GM18861 (cell line): ENCODE results near the gene MTOR.
"Not testable (repeated sequence)": the region's sequence is repeated elsewhere in the genome, so short reads cannot be mapped to it uniquely, and the experiment has no call there.

Experiments
- ATAC-seq: cut with Tn5 transposase; IDR thresholded peaks from one replicate; pipeline ENCODE4 v1.9.1; 2021; ENCODE audit not compliant: unreplicated experiment

MTOR gene

DNA sequence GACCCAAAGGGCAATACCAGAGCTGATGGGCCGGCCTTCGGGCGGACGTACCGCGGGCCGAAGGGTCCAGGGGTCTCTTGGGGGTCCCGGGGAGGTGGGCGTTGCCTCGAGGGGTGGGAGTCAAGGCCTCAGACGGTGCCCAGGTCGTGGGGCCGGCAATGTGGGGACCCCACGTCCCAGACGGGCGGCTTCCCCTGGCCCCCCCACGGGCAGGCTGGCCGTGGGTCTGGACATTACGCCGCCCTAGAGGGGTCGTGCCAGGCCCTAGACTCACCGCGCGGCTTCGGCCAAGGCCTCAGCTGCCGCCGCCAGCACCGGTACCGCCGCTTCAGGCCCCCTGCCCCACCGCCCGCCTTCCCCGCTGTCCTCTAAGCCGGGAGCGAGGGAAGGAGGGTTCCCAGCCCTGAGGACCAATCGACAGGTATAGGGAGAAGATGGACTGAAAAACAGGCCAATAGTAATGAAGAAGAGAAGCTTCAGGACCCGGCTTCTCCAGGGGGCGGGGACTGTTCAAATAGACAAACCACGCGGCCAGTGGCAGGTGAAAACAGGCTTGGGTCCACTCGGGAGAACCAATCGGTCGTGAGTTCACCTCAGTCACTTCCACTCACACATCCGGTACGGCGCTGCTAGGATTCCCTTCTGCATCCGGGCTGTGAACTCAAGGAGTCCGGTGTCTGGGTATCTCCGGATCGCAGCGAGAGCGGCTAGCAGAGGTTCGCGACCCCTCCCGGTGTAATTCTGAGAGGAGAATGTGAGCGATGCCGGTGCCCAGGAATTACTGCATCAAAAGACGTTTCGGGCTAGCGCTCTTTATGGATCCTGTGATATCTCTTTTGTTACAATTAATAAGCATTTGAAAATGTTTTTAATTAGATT, at the start of gene MTOR:
MTOR (minus strand) TSS at position 381 of the 879 bp plus-strand sequence. CDS start 3,142 bp downstream, outside the sequence.
- peak; percentile 94 for ATAC-seq

DNA sequence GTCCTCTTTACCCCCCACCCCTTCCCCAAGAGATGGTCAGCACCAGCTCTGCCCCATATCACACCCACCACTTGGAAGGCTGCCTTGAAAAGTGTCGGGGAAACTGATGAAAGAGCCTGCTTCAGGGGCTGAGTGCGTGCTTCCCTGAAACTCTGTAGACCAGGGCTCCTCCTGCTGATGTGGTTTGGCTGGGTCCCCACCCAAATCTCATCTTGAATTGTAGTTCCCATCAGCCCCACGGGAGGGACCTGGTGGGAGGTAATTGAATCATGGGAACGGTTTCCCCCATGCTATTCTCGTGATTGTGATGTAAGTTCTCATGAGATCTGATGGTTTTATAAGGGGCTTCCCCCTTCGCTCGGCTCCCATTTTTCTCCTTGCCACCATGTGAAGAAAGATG, 47.0 kb upstream of the MTOR start:
- ATAC-seq = no peak

DNA sequence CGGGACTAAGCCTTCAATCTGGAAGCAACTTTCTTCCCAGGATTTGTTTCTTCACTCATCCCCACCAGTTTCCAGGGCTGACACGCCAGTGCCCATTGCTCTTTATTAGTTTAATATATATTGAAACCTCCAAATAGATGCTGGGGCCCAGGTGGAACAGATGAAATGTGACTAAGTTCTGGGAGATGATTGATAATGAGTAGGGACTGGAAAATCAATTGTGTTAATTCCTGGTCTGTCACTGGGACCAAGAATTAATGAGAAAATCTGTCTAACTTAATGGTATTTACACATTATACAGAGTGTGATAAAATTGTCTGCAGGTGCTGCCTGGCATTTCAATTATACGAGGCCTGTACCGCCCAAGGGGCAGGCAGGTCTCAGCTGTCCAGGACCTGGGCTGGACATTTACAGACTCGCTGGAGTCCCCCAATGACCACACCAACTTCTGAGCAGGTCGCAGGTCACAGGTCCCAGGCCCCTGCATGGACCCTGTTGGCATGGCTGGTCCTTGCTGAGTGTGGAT, 46.4 kb upstream of the MTOR start:
- no peak for ATAC-seq

DNA sequence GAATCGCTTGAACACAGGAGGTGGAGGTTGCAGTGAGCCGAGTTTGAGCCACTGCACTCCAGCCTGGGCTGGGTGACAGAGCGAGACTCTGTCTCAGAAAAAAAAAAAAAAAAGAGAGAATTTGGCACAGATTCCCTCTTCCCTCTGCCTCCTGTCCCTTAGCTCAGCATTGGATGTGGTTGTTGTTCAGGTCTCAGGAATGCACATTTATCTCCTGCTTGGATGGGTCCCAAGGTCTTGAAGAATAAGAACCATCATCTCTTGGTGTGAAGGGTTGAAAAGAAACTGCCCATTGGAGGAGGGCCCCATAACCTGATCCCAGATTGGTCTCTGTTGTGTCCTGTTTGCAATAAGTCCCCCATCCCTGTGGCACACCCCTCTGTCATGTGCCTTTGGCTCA, 45.5 kb upstream of the MTOR start:
- ATAC-seq = no peak

DNA sequence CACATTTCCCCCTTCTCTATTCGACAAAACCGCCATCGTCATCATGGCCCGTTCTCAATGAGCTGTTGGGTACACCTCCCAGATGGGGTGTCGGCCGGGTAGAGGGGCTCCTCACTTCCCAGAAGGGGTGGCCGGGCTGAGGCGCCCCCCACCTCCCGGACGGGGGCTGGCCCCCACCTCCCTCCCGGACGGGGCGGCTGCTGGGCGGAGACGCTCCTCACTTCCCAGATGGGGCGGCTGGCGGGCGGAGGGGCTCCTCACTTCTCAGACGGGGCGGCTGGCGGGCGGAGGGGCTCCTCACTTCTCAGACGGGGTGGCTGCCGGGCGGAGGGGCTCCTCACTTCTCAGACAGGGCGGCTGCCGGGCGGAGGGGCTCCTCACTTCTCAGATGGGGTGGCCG, 43.2 kb upstream of the MTOR start:
- ATAC-seq = not testable (repeated sequence)

DNA sequence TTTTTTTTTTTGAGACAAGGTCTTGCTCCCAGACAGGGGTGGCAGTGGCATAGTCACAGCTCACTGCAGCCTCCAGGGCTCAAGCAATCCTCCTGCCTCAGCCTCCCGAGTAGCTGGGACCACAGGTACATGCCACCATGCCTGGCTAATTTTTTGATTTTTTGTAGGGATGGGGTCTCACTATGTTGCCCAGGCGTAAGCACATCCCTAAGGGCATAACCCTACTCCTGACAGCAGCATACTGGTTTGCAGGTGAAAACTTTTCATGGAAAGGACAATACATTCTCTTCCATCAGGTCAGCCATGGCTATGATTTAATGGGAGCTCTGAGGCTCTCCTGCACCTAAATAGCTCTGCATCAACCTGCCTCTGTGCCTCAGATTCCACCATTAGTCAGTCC, 40.0 kb upstream of the MTOR start:
- no peak for ATAC-seq

DNA sequence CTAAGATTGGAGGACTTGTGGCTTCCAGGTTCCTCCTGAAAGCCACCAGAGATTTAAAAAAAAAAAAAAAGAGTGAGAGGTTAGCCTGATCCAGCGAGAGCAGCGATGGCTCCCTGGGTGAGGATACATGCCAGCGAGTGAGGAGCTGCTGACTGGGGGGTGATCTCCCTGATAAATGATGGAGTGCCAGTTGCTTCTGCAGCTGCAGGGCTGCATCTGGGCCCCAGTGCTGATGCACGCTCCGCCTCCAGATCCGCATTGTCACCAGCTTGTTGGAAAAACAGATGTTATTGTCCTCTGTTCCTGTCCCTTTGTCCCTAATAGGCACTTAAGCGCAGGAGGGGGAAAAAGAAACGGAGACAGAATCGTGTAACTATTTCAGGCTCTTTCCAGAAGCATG, 39.2 kb upstream of the MTOR start:
- no peak for ATAC-seq

DNA sequence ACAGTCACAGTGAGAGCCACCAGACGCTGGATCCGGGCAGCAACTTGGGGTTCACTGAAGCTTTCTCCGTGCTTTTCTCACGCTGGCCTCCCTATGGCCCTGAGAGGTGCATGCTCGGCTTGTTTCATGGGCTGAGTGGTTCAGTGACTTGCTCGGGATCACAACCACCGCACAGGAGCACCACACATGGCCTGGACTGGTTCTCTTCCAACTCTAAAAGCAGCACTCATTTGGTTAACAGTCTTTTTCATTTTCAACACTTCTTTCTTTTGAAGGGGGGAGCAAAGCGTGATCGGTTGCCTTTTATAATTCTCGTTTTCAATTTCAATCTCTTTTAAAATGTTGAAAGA, 36.8 kb upstream of the MTOR start:
- no peak for ATAC-seq

DNA sequence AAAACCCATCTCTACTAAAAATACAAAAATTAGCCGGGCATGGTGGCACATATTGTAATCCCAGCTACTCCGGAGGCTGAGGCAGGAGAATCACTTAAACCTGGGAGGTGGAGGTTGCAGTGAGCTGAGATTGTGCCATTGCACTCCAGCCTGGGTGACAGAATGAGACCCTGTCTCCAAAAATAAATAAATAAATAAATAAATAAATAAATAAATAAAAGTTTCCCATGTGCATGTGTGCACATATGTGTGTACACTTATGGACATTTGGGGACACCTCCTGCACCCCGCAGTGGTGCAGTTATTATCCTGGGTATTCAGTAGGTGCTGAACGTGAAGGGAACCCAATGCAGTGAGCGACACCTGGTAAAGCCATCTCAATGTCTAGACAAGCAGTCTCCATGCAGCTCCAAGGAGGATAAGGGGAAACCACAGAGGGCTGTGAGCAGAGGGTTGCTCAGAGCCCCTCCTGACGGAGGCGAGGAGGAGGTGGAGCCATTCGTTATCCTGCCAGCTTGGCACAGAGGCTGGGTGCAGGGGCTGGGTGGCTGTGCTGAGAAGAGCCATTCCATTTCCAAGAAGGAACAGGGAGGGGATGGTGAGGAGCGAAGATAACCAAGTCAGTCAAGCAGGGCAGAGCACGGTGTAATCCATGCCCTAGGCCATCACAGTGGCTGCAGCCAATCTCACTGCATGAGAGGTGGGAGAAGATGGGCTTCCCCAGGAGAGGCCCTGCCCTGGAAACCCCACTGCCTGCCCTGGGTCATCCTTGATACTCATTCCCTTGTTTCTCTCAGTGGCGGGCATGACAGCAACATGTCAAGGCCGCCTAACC, 36.3 kb upstream of the MTOR start:
- no peak for ATAC-seq

DNA sequence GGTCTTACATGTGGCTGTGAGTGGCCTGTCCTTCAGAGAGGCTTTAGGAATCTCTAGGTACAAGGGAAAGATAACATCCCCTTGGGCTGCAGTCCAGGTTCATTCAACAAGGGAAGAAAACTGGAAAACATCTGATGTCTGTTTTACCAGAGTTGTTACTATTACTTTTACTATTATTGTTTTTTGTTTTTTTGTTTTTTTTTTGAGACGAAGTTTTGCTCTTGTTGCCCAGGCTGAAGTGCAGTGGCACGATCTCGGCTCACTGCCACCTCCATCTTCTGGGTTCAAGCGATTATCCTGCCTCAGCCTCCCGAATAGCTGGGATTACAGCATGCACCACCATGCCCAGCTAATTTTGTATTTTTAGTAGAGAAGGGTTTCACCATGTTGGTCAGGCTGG, 35.4 kb upstream of the MTOR start:
- not testable (repeated sequence) for ATAC-seq

DNA sequence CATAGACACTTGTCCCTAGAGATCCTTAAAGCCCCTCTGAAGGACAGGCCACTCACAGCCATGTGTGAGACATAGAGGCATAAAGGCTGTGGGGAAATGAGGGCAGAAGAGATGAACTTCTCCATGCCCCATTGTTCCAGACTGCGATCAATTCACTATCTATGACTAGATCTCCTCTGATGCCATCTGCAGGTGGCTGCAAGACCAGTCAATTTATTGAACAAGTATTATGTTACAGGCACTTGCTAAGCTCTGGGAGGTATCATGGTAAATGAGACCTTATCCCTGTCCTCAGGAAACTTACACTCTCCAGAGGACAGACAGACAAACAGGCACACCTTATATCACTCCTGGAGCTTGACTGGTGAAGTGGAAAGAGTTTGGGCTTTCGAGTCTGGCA, 33.6 kb upstream of the MTOR start:
- no peak for ATAC-seq

DNA sequence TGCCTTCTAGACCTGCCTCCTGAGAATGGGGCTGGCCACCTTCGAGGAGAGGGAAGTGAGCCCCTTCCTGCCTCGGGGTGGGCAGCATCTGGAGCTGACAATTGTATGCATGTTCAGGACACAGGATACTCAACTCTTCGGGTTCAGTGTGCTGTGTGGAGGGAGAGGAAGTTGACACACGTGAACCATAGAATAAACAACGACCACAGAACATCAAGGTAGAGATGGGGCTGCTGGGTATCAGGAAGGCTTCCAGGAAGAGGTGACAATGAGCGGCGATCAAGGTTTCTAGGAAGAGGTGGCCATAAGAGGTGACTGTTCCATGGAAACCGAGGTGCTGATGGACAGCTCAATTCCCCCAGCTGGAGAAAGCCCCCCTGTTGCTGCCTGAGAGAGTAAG, 32.6 kb upstream of the MTOR start:
- no peak for ATAC-seq

DNA sequence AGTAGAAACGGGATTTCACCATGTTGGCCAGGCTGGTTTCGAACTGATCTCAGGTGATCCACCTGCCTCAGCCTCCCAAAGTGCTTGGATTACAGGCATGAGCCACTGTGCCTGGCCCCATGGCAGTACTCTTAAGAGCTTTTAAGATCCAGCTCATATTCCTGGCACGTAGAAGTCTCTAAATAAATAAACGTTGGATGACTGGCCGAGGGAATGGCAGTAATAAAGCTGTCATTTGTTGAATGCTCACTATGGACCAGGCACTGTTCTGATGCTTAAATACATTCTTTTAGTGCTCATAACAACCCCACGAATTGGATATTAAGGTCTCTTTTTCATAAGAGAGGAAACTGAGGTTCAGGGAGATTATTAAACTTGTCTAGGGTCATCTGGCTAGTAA, 31.5 kb upstream of the MTOR start:
- ATAC-seq = no peak

DNA sequence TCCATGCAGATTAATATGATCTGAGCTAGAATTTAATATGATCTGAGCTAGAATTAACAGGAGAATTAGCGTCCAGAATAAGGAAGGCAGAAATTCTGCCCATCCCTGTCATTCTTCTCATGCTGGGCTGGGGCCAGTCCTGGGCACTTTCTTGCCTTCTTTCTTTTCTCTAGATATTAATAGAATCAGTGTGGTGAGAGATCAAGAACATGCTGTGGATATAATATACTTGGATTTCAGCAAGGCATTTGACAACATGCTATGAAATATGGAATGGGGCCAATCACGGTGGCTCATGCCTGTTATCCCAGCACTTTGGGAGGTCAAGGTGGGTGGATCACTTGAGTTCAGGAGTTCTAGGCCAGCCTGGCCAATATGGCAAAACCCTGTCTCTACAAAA, 28.7 kb upstream of the MTOR start:
- no peak for ATAC-seq

DNA sequence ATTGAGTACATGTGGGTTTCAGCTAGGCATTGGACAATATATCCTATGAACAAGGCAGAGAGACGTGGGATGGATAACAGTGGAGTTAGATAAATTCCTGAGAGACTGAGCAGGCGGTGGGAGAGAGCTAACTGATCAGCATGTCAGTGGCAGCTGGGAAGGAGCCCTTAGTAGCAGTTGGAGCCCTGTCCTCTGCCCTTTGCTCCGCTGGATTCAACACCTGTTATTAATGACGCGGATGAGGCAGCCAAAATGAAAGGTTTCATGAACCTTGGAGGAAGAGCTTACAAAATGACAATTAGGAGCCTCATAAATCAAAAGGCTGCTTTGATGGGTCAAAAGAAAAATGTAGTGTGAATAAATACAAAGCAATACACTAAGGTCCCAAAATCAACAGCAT, 26.7 kb upstream of the MTOR start:
- ATAC-seq = no peak

DNA sequence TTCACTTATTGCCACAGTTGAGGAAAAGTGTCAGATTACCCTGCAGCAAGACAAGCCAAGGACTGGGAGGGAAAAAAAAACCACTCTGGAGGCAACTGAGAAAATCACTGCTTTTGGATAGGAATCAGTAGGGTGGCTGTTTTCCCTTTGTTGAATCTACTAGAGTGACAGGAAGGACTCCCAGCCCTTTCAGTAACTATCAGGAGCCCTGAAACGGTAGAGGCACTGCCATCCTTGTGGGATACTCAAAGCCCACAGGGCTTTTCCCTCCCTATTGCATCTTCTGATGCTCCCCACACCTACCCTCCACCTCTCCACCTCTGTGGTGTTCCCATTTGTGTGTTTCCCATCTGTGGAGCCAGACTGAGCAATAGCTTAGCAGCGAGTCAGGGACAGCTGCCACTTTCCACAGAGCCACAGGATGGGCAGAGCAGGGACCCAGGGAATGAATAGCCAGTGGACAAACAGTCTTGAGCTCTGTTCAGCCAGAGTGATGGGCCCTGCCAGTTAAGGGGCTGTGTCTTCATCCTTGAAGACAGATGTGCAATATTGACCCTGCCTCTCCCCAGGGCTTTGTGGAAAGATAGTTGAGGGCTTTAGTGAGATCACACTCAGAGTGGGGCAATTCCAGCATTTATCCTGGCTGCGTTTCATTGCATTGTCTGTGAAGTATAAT, 24.5 kb upstream of the MTOR start:
- ATAC-seq = no peak

DNA sequence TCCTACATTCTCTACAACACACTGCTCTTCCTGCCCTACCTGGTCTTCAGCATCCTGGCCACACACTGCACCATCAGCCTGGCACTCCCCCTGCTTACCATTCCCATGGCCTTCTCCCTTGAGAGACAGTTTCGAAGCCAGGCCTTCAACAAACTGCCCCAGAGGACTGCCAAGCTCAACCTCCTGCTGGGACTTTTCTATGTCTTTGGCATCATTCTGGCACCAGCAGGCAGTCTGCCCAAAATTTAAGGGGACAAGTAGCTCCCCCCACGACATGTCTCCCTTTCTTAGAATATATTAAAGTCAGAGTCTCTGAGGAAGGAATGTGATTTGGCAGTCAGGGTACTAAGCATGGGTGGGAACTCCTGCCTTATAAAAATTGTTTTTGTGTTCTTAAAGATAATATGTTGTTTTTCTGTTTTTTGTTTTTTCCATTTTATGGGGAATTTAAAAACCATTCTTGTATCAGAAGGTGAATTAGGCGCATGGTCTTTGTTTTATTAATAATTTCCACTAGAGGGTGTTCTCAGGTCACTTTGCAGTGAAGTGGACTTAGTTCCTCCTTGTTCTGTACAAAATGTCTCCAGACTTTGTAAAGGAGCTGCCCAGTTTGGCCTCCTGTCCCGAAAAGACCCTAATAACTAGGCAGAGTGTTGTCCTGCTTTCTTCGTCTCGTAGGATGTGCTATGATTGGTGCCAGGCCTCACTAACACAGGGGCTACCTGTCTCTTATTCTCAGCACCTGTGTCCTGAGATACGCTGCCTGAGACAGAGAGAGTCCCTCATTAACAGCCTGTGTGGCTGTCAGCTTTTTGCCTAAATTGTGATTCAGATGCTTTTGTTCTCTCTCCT, 23.8 kb upstream of the MTOR start:
- no peak for ATAC-seq

DNA sequence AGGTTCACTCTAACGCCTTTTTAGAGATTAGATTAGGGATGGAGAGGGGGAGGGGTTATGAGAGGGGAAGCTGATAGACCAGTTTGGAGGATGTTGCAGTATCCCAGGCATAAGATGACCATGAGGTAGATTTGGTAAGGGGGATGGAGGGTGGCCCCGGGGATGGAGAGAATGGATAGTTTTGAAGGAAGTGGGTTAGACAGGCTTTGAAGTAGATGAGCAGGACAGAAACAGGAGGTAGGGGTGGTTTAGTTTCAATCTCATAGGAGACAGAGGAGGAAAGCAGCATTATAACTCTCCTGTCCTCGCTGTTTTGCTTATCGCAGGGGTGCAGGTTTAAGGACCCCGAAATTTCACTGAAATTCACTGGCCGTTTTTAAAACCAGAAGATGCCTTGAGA, 22.4 kb upstream of the MTOR start:
- no peak for ATAC-seq

DNA sequence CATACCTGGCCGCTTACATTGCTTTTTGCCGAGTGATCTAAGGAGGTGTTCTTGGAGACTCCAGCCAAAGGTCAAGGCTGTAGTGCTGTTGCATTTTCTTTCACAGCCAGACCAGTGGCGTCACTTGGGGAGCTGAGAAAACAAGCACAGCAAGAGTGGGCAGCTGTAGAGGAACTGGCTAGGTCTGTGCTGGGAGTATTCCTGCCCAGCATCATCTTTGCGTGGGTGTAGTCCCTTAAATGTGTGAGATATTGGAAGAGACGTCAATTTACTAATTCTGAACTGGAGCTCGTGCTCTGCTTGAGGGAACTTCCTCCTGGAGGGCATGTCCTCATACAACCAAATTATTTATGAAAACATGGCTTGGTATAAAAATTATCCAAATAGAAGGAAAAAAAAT, 20.8 kb upstream of the MTOR start:
- no peak for ATAC-seq

DNA sequence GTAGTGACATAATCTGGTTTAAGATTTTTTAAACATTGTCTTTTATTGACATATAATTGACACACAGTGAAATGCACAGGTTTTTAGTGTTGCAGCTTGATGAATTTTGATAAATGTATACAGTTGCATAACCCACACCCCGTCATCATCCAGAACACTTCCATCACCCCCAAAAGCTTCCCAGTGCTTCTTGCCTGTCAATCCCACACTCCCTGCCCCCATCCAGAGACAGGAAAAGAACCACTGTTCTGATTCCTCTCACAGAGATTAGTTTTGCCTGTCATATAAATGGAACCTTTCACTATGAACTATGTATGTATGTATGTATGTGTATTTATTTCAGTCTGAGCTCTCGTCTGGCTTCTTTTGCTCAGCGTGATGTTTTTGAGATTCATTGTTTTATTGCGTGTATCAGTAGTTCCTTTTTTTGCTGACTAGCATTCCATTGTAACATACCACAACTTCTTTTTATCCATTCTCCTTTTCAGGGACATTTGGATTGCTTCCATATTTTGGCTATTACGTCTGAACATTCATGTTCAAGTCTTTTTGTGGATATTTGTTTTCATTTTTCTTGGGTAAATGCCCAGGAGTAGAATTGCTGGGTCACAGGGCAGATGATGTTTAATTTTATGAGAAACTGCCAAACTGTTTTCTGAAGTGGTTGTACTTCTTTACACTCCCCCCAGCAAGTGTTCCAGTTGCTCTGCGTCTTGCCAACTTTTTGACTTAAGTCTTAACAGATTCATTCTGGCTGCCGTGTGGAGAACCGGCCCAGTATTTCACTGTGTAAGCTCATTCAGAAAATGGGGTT, 19.4 kb upstream of the MTOR start:
- no peak for ATAC-seq
